Measurements from ENCODE around the gene HCK. TPM values are rescaled to one million over a fixed set of nuclear protein-coding genes. Genes with fewer than 3 reads are reported as not detected.

Gene HCK
- total and polyA plus RNA-seq, 9 donors = 1.7 to 11.4 (median 3.4) TPM

- no peak overlapping the region for H3K4me3 ChIP-seq
- H3K9me3 ChIP-seq = no peaks in the 10 kb centered on the region
- H3K4me1 ChIP-seq (ENCODE audit: insufficient read depth) = no peaks in the 10 kb centered on the region
- H3K27ac ChIP-seq = no peak overlapping the region
- TF ChIP-seq CTCF (IDR thresholded peaks at IDR 0.05) = no peak
- intact Hi-C loops (cut with DNase I) = no loop called here
- DNase-seq = no peak
- WGBS, 3 donors = 79 to 93% (median 87%) methylated on average over 5 of the region's 5 CpGs
- H3K36me3 ChIP-seq = no peaks in the 10 kb centered on the region
- H3K27me3 ChIP-seq = no peaks in the 10 kb centered on the region
Observed at GRCh38 chr20:32142088-32142487, 90.0 kb downstream of the HCK start.

GRCh38 chr20:32142991-32143390 is 90.9 kb downstream of the HCK start:
- Histone ChIP-seq H3K4me3 (no peak overlapping the region), H3K27me3 (no peaks in the 10 kb centered on the region), H3K9me3 (no peaks in the 10 kb centered on the region), H3K27ac (no peak overlapping the region), H3K4me1 (ENCODE audit: insufficient read depth) (no peaks in the 10 kb centered on the region), H3K36me3 (no peaks in the 10 kb centered on the region)
- no peak for TF ChIP-seq EP300 (IDR thresholded peaks at IDR 0.05)
- no peak for TF ChIP-seq POLR2A (IDR thresholded peaks at IDR 0.05)
- no peak for TF ChIP-seq CTCF (IDR thresholded peaks at IDR 0.05)
- intact Hi-C loops (cut with DNase I) = no loop called here
- peak in 2 of 5 donors; percentile 6 to 8 for DNase-seq
- 92 to 95% (median 93%) methylated on average over 15 of the region's 15 CpGs for WGBS, 3 donors

- intact Hi-C loops (cut with DNase I) = no loop called here
Observed at GRCh38 chr20:32144898-32145662, 93.0 kb downstream of the HCK start.

GRCh38 chr20:32149566-32150170 is 97.6 kb downstream of the HCK start:
- 79 to 88% (median 81%) methylated on average over 8 of the region's 8 CpGs for WGBS, 3 donors
- no peak overlapping the region for H3K27ac ChIP-seq
- H3K9me3 ChIP-seq = no peaks in the 10 kb centered on the region
- peak in 1 of 5 donors; percentile 5 for DNase-seq
- H3K4me3 ChIP-seq = no peak overlapping the region
- no peaks in the 10 kb centered on the region for H3K36me3 ChIP-seq
- TF ChIP-seq CTCF (IDR thresholded peaks at IDR 0.05) = no peak
- no peak for TF ChIP-seq POLR2A (IDR thresholded peaks at IDR 0.05)
- no peak for TF ChIP-seq EP300 (IDR thresholded peaks at IDR 0.05)
- no peaks in the 10 kb centered on the region for H3K4me1 ChIP-seq (ENCODE audit: insufficient read depth)
- intact Hi-C loops (cut with DNase I) = no loop called here
- H3K27me3 ChIP-seq = no peaks in the 10 kb centered on the region

More at GRCh38 chr20:32144898-32145662, 93.0 kb downstream of the HCK start:
- WGBS, 3 donors = 92% methylated on average over 8 of the region's 8 CpGs
- DNase-seq = peak in 2 of 5 donors; percentile 3 to 4
- no peak for TF ChIP-seq EP300 (IDR thresholded peaks at IDR 0.05)
- no peak for TF ChIP-seq CTCF (IDR thresholded peaks at IDR 0.05)
- no peak for TF ChIP-seq POLR2A (IDR thresholded peaks at IDR 0.05)
- H3K27ac ChIP-seq = no peak overlapping the region
- H3K9me3 ChIP-seq = no peaks in the 10 kb centered on the region
- H3K4me1 ChIP-seq (ENCODE audit: insufficient read depth) = no peaks in the 10 kb centered on the region
- no peak overlapping the region for H3K4me3 ChIP-seq
- no peaks in the 10 kb centered on the region for H3K27me3 ChIP-seq
- H3K36me3 ChIP-seq = no peaks in the 10 kb centered on the region

All from ovary (tissue), 9 donors.